GM12878 (cell line): ENCODE measurements around the gene ZDHHC1. TPM values are rescaled to one million over a fixed set of nuclear protein-coding genes. Genes with fewer than 3 reads are reported as not detected.

Source experiments
- ATAC-seq: fragments of 200-7000 bp; cut with Tn5 transposase; 3 replicates; pipeline ENCODE4 v1.9.1; 2020; ENCODE audit warnings: mild to moderate bottlenecking, moderate library complexity
- BruUV-seq: library from RNA; stranded (reverse); fragments of 400-500 nt; replicated peaks from 2 replicates; lab custom pipeline; 2021; lab: Mats Ljungman, UMichigan
- CTCF ChIA-PET: fragments of 300-600 bp; sonication (Branson Sonifier 250); formaldehyde crosslinking; extraction: SDS; loops from one replicate; lab custom pipeline; 2021; ENCODE audit warnings: inconsistent platforms; lab: Yijun Ruan, JAX
- POLR2A ChIA-PET: fragments of 350-600 bp; formaldehyde crosslinking; extraction: SDS; loops from one replicate; lab custom pipeline; 2021; ENCODE audit warnings: inconsistent platforms; lab: Charles Lee
- RAD21 ChIA-PET: fragments of 300-600 bp; sonication (Branson Sonifier 250); formaldehyde crosslinking; loops from one replicate; lab custom pipeline; 2023; ENCODE audit warnings: antibody characterized with exemption; ENCODE audit not compliant: unreplicated experiment; lab: Charles Lee
- SMC1A ChIA-PET: fragments of 300-600 bp; sonication (Branson Sonifier 250); formaldehyde crosslinking; loops from one replicate; lab custom pipeline; 2023; ENCODE audit not compliant: unreplicated experiment, uncharacterized antibody; lab: Charles Lee
- DNase-seq: peaks from one replicate; pipeline ENCODE4 v3.0.0-alpha.2; 2011; ENCODE audit warnings: low read depth, low spot score
- FAIRE-seq: peaks from 3 replicates; lab custom pipeline; 2011; peaks lifted over from hg19 to GRCh38; lab: Jason Lieb, UNC
- H2AFZ ChIP-seq: 2 replicates; pipeline ENCODE4 v1.6.0; 2011; ENCODE audit warnings: low read depth, low read length, control low read depth; ENCODE audit not compliant: control insufficient read depth
- H3K27ac ChIP-seq: 2 replicates; pipeline ENCODE4 v1.5.1; 2011; ENCODE audit warnings: control low read depth; ENCODE audit not compliant: control insufficient read depth, insufficient read depth
- H3K27me3 ChIP-seq, 2 experiments: replicated peaks in 1 of 2; 2 replicates each; pipeline versions ENCODE4 v1.6.0 to v1.6.1; 2011; ENCODE audit warnings: low read length in 1 of 2; ENCODE audit not compliant: control insufficient read depth in 2 of 2, insufficient read depth in 2 of 2
- H3K36me3 ChIP-seq, 2 experiments: 2 replicates each; pipeline ENCODE4 v1.5.1; 2011; ENCODE audit warnings: low read length in 1 of 2; ENCODE audit not compliant: control insufficient read depth in 2 of 2, insufficient read depth in 2 of 2
- H3K4me1 ChIP-seq: 2 replicates; pipeline ENCODE4 v1.6.1; 2011; ENCODE audit warnings: mild to moderate bottlenecking, low read length, moderate library complexity, mixed read lengths; ENCODE audit not compliant: control insufficient read depth, insufficient read depth
- H3K4me2 ChIP-seq: 2 replicates; pipeline ENCODE4 v1.6.0; 2011; ENCODE audit warnings: control low read depth; ENCODE audit not compliant: control insufficient read depth, insufficient read depth
- H3K4me3 ChIP-seq: fragments of 200-600 bp; sonication (generic); 2 replicates; pipeline ENCODE4 v1.5.1; 2016
- H3K79me2 ChIP-seq: 2 replicates; pipeline ENCODE4 v1.6.0; 2011; ENCODE audit warnings: low read length; ENCODE audit not compliant: control insufficient read depth, insufficient read depth
- H3K9ac ChIP-seq: 2 replicates; pipeline ENCODE4 v1.8.0; 2011; ENCODE audit warnings: low read length, control low read depth, mixed read lengths; ENCODE audit not compliant: control insufficient read depth, insufficient read depth
- H3K9me3 ChIP-seq: replicated peaks from 3 replicates; pipeline ENCODE4 v1.5.1; 2011; ENCODE audit warnings: mild to moderate bottlenecking, low read length; ENCODE audit not compliant: control insufficient read depth, insufficient read depth
- H4K20me1 ChIP-seq: 2 replicates; pipeline ENCODE4 v1.6.0; 2011; ENCODE audit not compliant: control insufficient read depth, insufficient read depth
- BCL11A ChIP-seq: IDR thresholded peaks from 2 replicates; pipeline ENCODE4 v1.6.1; 2011; ENCODE audit warnings: low read depth, low read length
- CEBPB ChIP-seq, 2 experiments: fragments of 150-350 bp in 1 of 2; IDR thresholded peaks; 2 replicates each; pipeline ENCODE4 v1.6.1; 2012 to 2014; ENCODE audit warnings: low read depth in 2 of 2, low read length in 2 of 2, borderline replicate concordance in 1 of 2, inconsistent platforms in 1 of 2
- CREB1 ChIP-seq: IDR thresholded peaks from 2 replicates; pipeline ENCODE4 v1.6.1; 2012; ENCODE audit warnings: low read depth, mild to moderate bottlenecking, inconsistent platforms
- E2F4 ChIP-seq: IDR thresholded peaks from 2 replicates; pipeline ENCODE4 v1.6.1; 2012; ENCODE audit warnings: low read depth, low read length, improper control_type of control experiment
- ESRRA ChIP-seq: IDR thresholded peaks from 2 replicates; pipeline ENCODE4 v1.6.1; 2012; ENCODE audit warnings: mild to moderate bottlenecking, low read length, improper control_type of control experiment
- EZH2 ChIP-seq: IDR thresholded peaks from 2 replicates; pipeline ENCODE4 v1.6.1; 2012; ENCODE audit warnings: low read depth, mild to moderate bottlenecking, control low read depth, inconsistent platforms, low read length, borderline replicate concordance; ENCODE audit not compliant: control insufficient read depth
- HDGF ChIP-seq: fragments of 450-650 bp; IDR thresholded peaks from 2 replicates; pipeline ENCODE4 v1.6.1; 2016; ENCODE audit warnings: antibody characterized with exemption
- MTA2 ChIP-seq: fragments of 450-650 bp; IDR thresholded peaks from 2 replicates; pipeline ENCODE4 v1.6.1; 2016; ENCODE audit warnings: low read depth, mild to moderate bottlenecking, moderate library complexity
- NFXL1 ChIP-seq: fragments of 450-650 bp; IDR thresholded peaks from 2 replicates; pipeline ENCODE4 v1.6.1; 2017; ENCODE audit warnings: antibody characterized with exemption, mild to moderate bottlenecking, borderline replicate concordance
- NFYB ChIP-seq: IDR thresholded peaks from 2 replicates; pipeline ENCODE4 v1.6.1; 2011; ENCODE audit warnings: low read depth, mild to moderate bottlenecking, low read length, improper control_type of control experiment, moderate library complexity; ENCODE audit not compliant: insufficient read depth
- NRF1 ChIP-seq: conservative IDR thresholded peaks from 2 replicates; pipeline ENCODE4 v1.6.1; 2011; ENCODE audit warnings: mild to moderate bottlenecking, low read depth, low read length, improper control_type of control experiment
- PAX8 ChIP-seq: fragments of 450-650 bp; IDR thresholded peaks from 2 replicates; pipeline ENCODE4 v1.6.1; 2017; ENCODE audit warnings: mild to moderate bottlenecking, moderate library complexity
- POU2F2 ChIP-seq: IDR thresholded peaks from 3 replicates; pipeline ENCODE4 v1.6.1; 2011; ENCODE audit warnings: low read depth, mild to moderate bottlenecking, low read length, borderline replicate concordance
- SP1 ChIP-seq: IDR thresholded peaks from one replicate; pipeline ENCODE4 v1.6.1; 2011; ENCODE audit warnings: low read depth, low read length
- SUZ12 ChIP-seq: fragments of 200-600 bp; sonication (generic); IDR thresholded peaks from one replicate; pipeline ENCODE4 v1.6.1; 2018; ENCODE audit warnings: antibody characterized with exemption, mild to moderate bottlenecking; ENCODE audit not compliant: unreplicated experiment
- USF2 ChIP-seq: IDR thresholded peaks from 2 replicates; pipeline ENCODE4 v1.6.1; 2011; ENCODE audit warnings: low read depth, low read length, improper control_type of control experiment, borderline replicate concordance
- WGBS: methylation state at CpG from one replicate; pipeline ENCODE4 v1.1.6; 2016; ENCODE audit warnings: low lambda C conversion rate; ENCODE audit not compliant: insufficient replicate concordance, insufficient coverage; ENCODE audit errors: missing lambda C conversion rate; 5-methylcytosine and 5-hydroxymethylcytosine counted together
- in situ Hi-C: fragments of 300-500 bp; cut with MboI; formaldehyde crosslinking; loops from 9 replicates; pipeline ENCODE4 v1.14.3; 2018; ENCODE audit warnings: mixed read lengths
- intact Hi-C: fragments of 100-400 bp; cut with micrococcal nuclease; formaldehyde crosslinking; loops from one replicate; pipeline ENCODE4 v1.14.2; 2022; ENCODE audit not compliant: unreplicated experiment
- polyA plus RNA-seq, 11 experiments: library from polyadenylated mRNA; depleted of rRNA in 4 of 11; unstranded in 6 of 11; stranded (reverse) in 5 of 11; fragments of >200 nt; fragmentation: Nextera tagmentation in 4 of 11; fragmentation: Illumina TruSeq in 1 of 11; extraction: Ambion mirVana in 4 of 11; extraction: Trizol in 1 of 11; gene quantifications; 1 replicate in 1 of 11; 2 replicates in 10 of 11; pipeline versions ENCODE4 v1.2.1 to v1.2.3, GENCODE V29; 2011 to 2016; ENCODE audit warnings: inconsistent platforms in 2 of 11, missing spikeins in 2 of 11, low read depth in 1 of 11
- total RNA-seq, 4 experiments: library from RNA; depleted of rRNA in 3 of 4; stranded (reverse); fragments of >200 nt in 3 of 4; fragmentation: Illumina TruSeq in 1 of 4; extraction: Trizol in 1 of 4; gene quantifications; 2 replicates each; pipeline versions ENCODE4 v1.2.1 to v1.2.3, GENCODE V29; 2013 to 2021
- TF ChIP-seq, protein P1 (sequence below), 3 experiments: IDR thresholded peaks in 2 of 3; conservative IDR thresholded peaks in 1 of 3; 2 replicates each; pipeline ENCODE4 v1.5.1; 2011; ENCODE audit warnings: low read depth in 3 of 3, low read length in 3 of 3, mild to moderate bottlenecking in 3 of 3, control low read depth in 2 of 3, moderate library complexity in 2 of 3, inconsistent platforms in 1 of 3, mixed read lengths in 1 of 3; ENCODE audit not compliant: control insufficient read depth in 2 of 3, insufficient read depth in 1 of 3; ENCODE audit errors: extremely low read depth in 1 of 3

Gene ZDHHC1
- total and polyA plus RNA-seq, 10 of the 15 experiments (the other 5 are each of a cell fraction or from before 2014, with no cell fraction given) = 0.07 to 1.2 (median 0.66) TPM; not detected in 2

DNA sequence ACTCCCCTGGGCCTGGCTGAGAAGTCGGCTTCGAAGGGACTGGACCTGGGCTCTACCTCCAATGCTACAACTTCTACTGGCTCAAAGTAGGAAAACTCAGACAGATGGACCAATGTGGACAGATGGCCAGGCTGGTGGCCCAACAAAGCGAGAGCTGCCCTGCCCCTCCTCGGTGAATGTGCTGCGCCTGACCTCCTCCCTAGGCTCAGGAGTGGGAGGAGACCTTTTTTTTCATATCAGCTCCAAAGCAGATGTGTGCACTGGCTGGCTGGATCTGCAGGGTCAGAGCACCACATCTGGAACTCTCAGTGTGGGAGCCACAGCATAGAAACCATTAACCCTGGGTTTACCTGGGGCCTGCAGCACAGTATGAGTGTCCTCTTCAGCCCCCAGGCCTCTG, 43.9 kb upstream of the ZDHHC1 start:
- RAD21 ChIA-PET = no interaction called here
- Histone ChIP-seq H3K36me3 (peaks cover 4 to 7% of the 10 kb centered on the region in 2 experiments; a peak in 3 of 4 replicates), H4K20me1 (peaks cover 19% of the 10 kb centered on the region)
- SMC1A ChIA-PET = interaction anchor here (0.9 kb wide), 1 partner anchor 111 kb away, joined by 3 read pairs; no protein-coding TSS in a partner anchor
- TF ChIP-seq CREB1 (no peak), NFXL1 (no peak), EZH2 (no peak), SP1 (no peak), POU2F2 (no peak), NFYB (no peak), ESRRA (no peak), HDGF (no peak), MTA2 (no peak), CEBPB (IDR thresholded peaks at IDR 0.05; ENCODE audit: borderline replicate concordance in 1 of 2, low read depth in 2 of 2, low read length in 2 of 2) (no peak), BCL11A (no peak), NRF1 (no peak), USF2 (no peak), SUZ12 (no peak), PAX8 (no peak), E2F4 (no peak)
- TF ChIP-seq, protein P1, sequence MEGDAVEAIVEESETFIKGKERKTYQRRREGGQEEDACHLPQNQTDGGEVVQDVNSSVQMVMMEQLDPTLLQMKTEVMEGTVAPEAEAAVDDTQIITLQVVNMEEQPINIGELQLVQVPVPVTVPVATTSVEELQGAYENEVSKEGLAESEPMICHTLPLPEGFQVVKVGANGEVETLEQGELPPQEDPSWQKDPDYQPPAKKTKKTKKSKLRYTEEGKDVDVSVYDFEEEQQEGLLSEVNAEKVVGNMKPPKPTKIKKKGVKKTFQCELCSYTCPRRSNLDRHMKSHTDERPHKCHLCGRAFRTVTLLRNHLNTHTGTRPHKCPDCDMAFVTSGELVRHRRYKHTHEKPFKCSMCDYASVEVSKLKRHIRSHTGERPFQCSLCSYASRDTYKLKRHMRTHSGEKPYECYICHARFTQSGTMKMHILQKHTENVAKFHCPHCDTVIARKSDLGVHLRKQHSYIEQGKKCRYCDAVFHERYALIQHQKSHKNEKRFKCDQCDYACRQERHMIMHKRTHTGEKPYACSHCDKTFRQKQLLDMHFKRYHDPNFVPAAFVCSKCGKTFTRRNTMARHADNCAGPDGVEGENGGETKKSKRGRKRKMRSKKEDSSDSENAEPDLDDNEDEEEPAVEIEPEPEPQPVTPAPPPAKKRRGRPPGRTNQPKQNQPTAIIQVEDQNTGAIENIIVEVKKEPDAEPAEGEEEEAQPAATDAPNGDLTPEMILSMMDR (IDR thresholded peaks at IDR 0.05 in 2 of 3, conservative IDR thresholded peaks at IDR 0.05 in 1 of 3; ENCODE audit: control insufficient read depth in 2 of 3, extremely low read depth in 1 of 3, insufficient read depth in 1 of 3, low read depth in 3 of 3, low read length in 3 of 3) = no peak
- TF ChIP-seq, all 136 proteins: peak for 0
- ChIA-PET POLR2A (no interaction called here), CTCF (interaction anchor here (1.1 to 1.7 kb wide), 3 partner anchors 12 to 200 kb away, joined by 3 to 4 read pairs (median 4); no protein-coding TSS in a partner anchor)
- Histone ChIP-seq H3K4me3 (no peak overlapping the region), H3K4me2 (no peak overlapping the region), H3K9ac (no peak overlapping the region), H3K79me2 (peaks cover 5% of the 10 kb centered on the region), H3K27ac (no peak overlapping the region), H3K9me3 (no peaks in the 10 kb centered on the region), H3K4me1 (no peaks in the 10 kb centered on the region; the same call in 1 of the 2 replicates), H3K27me3 (no peaks in the 10 kb centered on the region), H2AFZ (no peak overlapping the region)
- FAIRE-seq (no peak), DNase-seq (no peak), ATAC-seq (no peak)
- intact Hi-C loops = no loop called here
- 100% methylated on average over 5 of the region's 5 CpGs for WGBS
- BruUV-seq = no TSS peak
- in situ Hi-C loops = no loop called here
